ENCODE results near the gene IFNGR1. TPM values are rescaled to one million over a fixed set of nuclear protein-coding genes. Genes with fewer than 3 reads are reported as not detected.

The IFNGR1 gene
- total and polyA plus RNA-seq, 2 experiments from 2014 or later: 22.8 to 23.2 TPM

DNA sequence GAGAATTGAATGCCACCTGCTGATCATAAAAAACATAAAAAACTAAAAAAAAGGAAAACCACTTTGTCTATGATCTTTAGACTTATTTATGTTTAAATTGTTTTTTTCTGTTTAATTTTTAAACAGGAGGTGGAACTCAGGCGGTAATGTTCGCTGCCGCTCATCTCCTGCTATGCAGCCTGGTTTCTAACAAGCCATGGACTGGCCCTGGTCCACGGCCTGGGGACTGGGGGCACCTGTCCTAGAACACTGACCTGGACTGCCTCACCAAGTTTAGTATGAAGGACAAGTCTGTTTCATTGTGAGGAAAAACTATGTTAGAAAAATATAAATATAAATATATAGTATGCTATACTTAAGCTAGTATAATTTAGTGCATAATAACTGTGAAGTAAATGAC lies 27.0 kb upstream of the IFNGR1 start (continued):
- TF ChIP-seq JUNB (IDR thresholded peaks at IDR 0.05; ENCODE audit: unreplicated experiment): no peak
- TF ChIP-seq, protein P1, sequence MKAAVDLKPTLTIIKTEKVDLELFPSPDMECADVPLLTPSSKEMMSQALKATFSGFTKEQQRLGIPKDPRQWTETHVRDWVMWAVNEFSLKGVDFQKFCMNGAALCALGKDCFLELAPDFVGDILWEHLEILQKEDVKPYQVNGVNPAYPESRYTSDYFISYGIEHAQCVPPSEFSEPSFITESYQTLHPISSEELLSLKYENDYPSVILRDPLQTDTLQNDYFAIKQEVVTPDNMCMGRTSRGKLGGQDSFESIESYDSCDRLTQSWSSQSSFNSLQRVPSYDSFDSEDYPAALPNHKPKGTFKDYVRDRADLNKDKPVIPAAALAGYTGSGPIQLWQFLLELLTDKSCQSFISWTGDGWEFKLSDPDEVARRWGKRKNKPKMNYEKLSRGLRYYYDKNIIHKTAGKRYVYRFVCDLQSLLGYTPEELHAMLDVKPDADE (IDR thresholded peaks at IDR 0.05): no peak

DNA sequence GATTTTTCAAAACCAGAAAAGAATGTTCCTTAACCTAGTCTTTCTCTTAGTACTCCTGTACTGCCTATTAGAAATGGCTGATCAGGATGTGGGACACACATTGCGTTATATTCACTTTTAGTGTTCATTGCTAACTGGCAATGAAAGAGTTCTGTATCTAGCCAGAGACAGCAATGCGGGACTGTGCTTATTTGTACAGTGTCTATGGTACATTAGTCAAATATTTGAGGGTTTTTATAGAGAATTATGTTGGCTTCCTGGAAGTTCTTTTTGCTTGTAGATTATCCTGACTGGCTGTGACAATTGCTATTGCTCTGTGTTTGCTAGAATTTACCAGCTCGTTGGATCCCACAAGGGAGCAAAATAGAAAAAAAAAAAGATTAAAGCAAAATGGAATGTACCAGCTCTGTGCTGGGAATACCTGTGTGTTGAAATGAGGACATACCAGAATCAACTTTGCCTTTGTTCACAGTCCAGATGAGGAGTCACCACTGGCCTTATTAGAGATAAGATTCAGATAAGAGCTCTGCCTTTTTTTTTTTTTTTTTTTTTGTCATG lies 22.4 kb upstream of the IFNGR1 start:
- H3K27me3 ChIP-seq (ENCODE audit: insufficient read depth): no peaks in the 10 kb centered on the region
- no peaks in the 10 kb centered on the region for H3K79me2 ChIP-seq (replicated peaks; ENCODE audit: insufficient read depth)
- DNase-seq (ENCODE audit: low spot score) (no peak), ATAC-seq (no peak)
- no peak overlapping the region for H3K27ac ChIP-seq (ENCODE audit: low read depth)
- H4K20me1 ChIP-seq (replicated peaks; ENCODE audit: insufficient read depth): no peaks in the 10 kb centered on the region
- H3K27ac Mint-ChIP-seq: no peak overlapping the region
- H3F3A ChIP-seq (replicated peaks; ENCODE audit: low read depth): no peaks in the 10 kb centered on the region
- peaks cover 1% of the 10 kb centered on the region for H3K27me3 Mint-ChIP-seq (ENCODE audit: insufficient read depth, low read depth, poor library complexity)
- no peaks in the 10 kb centered on the region for H3K4me1 ChIP-seq (ENCODE audit: insufficient read depth)
- H3K36me3 ChIP-seq (ENCODE audit: insufficient read depth): no peaks in the 10 kb centered on the region
- peaks cover 8% of the 10 kb centered on the region; the same call in 1 of the 2 replicates for H3K9me2 ChIP-seq (ENCODE audit: insufficient read depth)
- peaks cover 4% of the 10 kb centered on the region; the same call in 2 of the 3 replicates for H3K36me3 Mint-ChIP-seq (ENCODE audit: low read depth)
- H3K9me3 Mint-ChIP-seq: peaks cover 5% of the 10 kb centered on the region; the same call in 2 of the 3 replicates
- no peak overlapping the region for H3K4me3 Mint-ChIP-seq
- no peaks in the 10 kb centered on the region for H3K4me1 Mint-ChIP-seq
- H2AFZ ChIP-seq: peak overlapping the region; percentile 18; the same call in 1 of the 2 replicates
- no peak overlapping the region for H3K4me3 ChIP-seq
- H3K4me2 ChIP-seq: no peak overlapping the region
- TF ChIP-seq EZH2 (IDR thresholded peaks at IDR 0.05; ENCODE audit: low read depth, unreplicated experiment) (no peak), POLR2AphosphoS5 (IDR thresholded peaks at IDR 0.05; ENCODE audit: low read depth) (no peak), ZNF331 (CRISPR knock-in tag; IDR thresholded peaks at IDR 0.05; ENCODE audit: low read depth) (no peak), JUNB (IDR thresholded peaks at IDR 0.05; ENCODE audit: unreplicated experiment) (no peak), ZNF114 (CRISPR knock-in tag; IDR thresholded peaks at IDR 0.05) (no peak), STAT1 (IDR thresholded peaks at IDR 0.05; ENCODE audit: unreplicated experiment) (no peak), NANOG (IDR thresholded peaks at IDR 0.05; ENCODE audit: borderline replicate concordance) (no peak), CREB1 (CRISPR knock-in tag; IDR thresholded peaks at IDR 0.05; ENCODE audit: low read depth) (no peak)
- TF ChIP-seq, protein P2, sequence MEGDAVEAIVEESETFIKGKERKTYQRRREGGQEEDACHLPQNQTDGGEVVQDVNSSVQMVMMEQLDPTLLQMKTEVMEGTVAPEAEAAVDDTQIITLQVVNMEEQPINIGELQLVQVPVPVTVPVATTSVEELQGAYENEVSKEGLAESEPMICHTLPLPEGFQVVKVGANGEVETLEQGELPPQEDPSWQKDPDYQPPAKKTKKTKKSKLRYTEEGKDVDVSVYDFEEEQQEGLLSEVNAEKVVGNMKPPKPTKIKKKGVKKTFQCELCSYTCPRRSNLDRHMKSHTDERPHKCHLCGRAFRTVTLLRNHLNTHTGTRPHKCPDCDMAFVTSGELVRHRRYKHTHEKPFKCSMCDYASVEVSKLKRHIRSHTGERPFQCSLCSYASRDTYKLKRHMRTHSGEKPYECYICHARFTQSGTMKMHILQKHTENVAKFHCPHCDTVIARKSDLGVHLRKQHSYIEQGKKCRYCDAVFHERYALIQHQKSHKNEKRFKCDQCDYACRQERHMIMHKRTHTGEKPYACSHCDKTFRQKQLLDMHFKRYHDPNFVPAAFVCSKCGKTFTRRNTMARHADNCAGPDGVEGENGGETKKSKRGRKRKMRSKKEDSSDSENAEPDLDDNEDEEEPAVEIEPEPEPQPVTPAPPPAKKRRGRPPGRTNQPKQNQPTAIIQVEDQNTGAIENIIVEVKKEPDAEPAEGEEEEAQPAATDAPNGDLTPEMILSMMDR (conservative IDR thresholded peaks at IDR 0.05; ENCODE audit: low read depth in 2 of 2): no peak
- TF ChIP-seq, protein P1 (IDR thresholded peaks at IDR 0.05): no peak
- TF ChIP-seq, protein P3, sequence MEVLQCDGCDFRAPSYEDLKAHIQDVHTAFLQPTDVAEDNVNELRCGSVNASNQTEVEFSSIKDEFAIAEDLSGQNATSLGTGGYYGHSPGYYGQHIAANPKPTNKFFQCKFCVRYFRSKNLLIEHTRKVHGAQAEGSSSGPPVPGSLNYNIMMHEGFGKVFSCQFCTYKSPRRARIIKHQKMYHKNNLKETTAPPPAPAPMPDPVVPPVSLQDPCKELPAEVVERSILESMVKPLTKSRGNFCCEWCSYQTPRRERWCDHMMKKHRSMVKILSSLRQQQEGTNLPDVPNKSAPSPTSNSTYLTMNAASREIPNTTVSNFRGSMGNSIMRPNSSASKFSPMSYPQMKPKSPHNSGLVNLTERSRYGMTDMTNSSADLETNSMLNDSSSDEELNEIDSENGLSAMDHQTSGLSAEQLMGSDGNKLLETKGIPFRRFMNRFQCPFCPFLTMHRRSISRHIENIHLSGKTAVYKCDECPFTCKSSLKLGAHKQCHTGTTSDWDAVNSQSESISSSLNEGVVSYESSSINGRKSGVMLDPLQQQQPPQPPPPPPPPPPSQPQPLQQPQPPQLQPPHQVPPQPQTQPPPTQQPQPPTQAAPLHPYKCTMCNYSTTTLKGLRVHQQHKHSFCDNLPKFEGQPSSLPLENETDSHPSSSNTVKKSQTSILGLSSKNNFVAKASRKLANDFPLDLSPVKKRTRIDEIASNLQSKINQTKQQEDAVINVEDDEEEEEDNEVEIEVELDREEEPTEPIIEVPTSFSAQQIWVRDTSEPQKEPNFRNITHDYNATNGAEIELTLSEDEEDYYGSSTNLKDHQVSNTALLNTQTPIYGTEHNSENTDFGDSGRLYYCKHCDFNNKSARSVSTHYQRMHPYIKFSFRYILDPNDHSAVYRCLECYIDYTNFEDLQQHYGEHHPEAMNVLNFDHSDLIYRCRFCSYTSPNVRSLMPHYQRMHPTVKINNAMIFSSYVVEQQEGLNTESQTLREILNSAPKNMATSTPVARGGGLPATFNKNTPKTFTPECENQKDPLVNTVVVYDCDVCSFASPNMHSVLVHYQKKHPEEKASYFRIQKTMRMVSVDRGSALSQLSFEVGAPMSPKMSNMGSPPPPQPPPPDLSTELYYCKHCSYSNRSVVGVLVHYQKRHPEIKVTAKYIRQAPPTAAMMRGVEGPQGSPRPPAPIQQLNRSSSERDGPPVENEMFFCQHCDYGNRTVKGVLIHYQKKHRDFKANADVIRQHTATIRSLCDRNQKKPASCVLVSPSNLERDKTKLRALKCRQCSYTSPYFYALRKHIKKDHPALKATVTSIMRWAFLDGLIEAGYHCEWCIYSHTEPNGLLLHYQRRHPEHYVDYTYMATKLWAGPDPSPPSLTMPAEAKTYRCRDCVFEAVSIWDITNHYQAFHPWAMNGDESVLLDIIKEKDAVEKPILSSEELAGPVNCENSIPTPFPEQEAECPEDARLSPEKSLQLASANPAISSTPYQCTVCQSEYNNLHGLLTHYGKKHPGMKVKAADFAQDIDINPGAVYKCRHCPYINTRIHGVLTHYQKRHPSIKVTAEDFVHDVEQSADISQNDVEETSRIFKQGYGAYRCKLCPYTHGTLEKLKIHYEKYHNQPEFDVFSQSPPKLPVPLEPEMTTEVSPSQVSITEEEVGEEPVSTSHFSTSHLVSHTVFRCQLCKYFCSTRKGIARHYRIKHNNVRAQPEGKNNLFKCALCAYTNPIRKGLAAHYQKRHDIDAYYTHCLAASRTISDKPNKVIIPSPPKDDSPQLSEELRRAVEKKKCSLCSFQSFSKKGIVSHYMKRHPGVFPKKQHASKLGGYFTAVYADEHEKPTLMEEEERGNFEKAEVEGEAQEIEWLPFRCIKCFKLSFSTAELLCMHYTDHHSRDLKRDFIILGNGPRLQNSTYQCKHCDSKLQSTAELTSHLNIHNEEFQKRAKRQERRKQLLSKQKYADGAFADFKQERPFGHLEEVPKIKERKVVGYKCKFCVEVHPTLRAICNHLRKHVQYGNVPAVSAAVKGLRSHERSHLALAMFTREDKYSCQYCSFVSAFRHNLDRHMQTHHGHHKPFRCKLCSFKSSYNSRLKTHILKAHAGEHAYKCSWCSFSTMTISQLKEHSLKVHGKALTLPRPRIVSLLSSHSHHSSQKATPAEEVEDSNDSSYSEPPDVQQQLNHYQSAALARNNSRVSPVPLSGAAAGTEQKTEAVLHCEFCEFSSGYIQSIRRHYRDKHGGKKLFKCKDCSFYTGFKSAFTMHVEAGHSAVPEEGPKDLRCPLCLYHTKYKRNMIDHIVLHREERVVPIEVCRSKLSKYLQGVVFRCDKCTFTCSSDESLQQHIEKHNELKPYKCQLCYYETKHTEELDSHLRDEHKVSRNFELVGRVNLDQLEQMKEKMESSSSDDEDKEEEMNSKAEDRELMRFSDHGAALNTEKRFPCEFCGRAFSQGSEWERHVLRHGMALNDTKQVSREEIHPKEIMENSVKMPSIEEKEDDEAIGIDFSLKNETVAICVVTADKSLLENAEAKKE (CRISPR knock-in tag; IDR thresholded peaks at IDR 0.05): no peak
